GM21825 (cell line): ENCODE measurements around the gene APLP2.
"Not testable (repeated sequence)": the region's sequence is repeated elsewhere in the genome, so short reads cannot be mapped to it uniquely, and the experiment has no call there.

Experiments
- ATAC-seq: cut with Tn5 transposase; IDR thresholded peaks from one replicate; pipeline ENCODE4 v1.9.1; 2021; ENCODE audit warnings: mild to moderate bottlenecking, moderate library complexity; ENCODE audit not compliant: unreplicated experiment

Gene APLP2

GRCh38 chr11:130088919-130089673 is 19.4 kb downstream of the APLP2 start:
- no peak for ATAC-seq

- ATAC-seq = no peak
These were observed 20.0 kb downstream of the APLP2 start for GRCh38 chr11:130089674-130090073.

- not testable (repeated sequence) for ATAC-seq
These were observed 20.8 kb downstream of the APLP2 start for GRCh38 chr11:130090517-130090916.

- ATAC-seq = not testable (repeated sequence)
These were observed 21.5 kb downstream of the APLP2 start for GRCh38 chr11:130091169-130091568.

GRCh38 chr11:130092661-130093060 is 23.0 kb downstream of the APLP2 start:
- ATAC-seq = no peak

GRCh38 chr11:130094614-130095013 is 24.9 kb downstream of the APLP2 start:
- ATAC-seq = no peak

GRCh38 chr11:130095326-130095725 is 25.6 kb downstream of the APLP2 start:
- no peak for ATAC-seq

- no peak for ATAC-seq
These were observed 26.3 kb downstream of the APLP2 start for GRCh38 chr11:130096042-130096441.

GRCh38 chr11:130096823-130097222 is 27.1 kb downstream of the APLP2 start:
- ATAC-seq = no peak

- no peak for ATAC-seq
These were observed 27.6 kb downstream of the APLP2 start for GRCh38 chr11:130097285-130097684.

GRCh38 chr11:130099356-130099755 is 29.7 kb downstream of the APLP2 start:
- ATAC-seq = no peak

- ATAC-seq = no peak
These were observed 30.8 kb downstream of the APLP2 start for GRCh38 chr11:130100381-130101095.

- ATAC-seq = no peak
These were observed 32.0 kb downstream of the APLP2 start for GRCh38 chr11:130101661-130102060.

- ATAC-seq = no peak
These were observed 32.9 kb downstream of the APLP2 start for GRCh38 chr11:130102301-130103249.

- no peak for ATAC-seq
These were observed 33.7 kb downstream of the APLP2 start for GRCh38 chr11:130103296-130103814.

GRCh38 chr11:130106381-130106780 is 36.7 kb downstream of the APLP2 start:
- ATAC-seq = no peak

GRCh38 chr11:130108671-130109070 is 39.0 kb downstream of the APLP2 start:
- not testable (repeated sequence) for ATAC-seq

- ATAC-seq = no peak
These were observed 39.7 kb downstream of the APLP2 start for GRCh38 chr11:130109386-130109785.

GRCh38 chr11:130110339-130111108 is 40.8 kb downstream of the APLP2 start:
- ATAC-seq = no peak
